ENCODE results near the gene DDX39A. TPM values are rescaled to one million over a fixed set of nuclear protein-coding genes. Genes with fewer than 3 reads are reported as not detected.

The DDX39A gene
- polyA plus RNA-seq, 12 donors = 35.6 to 55.0 (median 41.8) TPM; not detected in 1

GRCh38 chr19:14437578-14438140 lies 18.5 kb upstream of the DDX39A start:
- no peak for DNase-seq

- DNase-seq = no peak
Measured at GRCh38 chr19:14435320-14436050, 16.3 kb upstream of the DDX39A start.

- no peak for DNase-seq
Measured at GRCh38 chr19:14434543-14435319, 15.6 kb upstream of the DDX39A start.

GRCh38 chr19:14433554-14434501 lies 14.7 kb upstream of the DDX39A start:
- DNase-seq = no peak

- DNase-seq = peak; percentile 55
Measured at GRCh38 chr19:14432791-14433553, 13.8 kb upstream of the DDX39A start, which contains the start of gene PKN1. Gene PKN1 (plus strand): TSS chr19:14433306. CDS start chr19:14433522, 216 bp downstream.

GRCh38 chr19:14430712-14431111 lies 11.6 kb upstream of the DDX39A start:
- DNase-seq = no peak

- DNase-seq = no peak
Measured at GRCh38 chr19:14428882-14429416, 9.8 kb upstream of the DDX39A start.

GRCh38 chr19:14427461-14427860 lies 8.3 kb upstream of the DDX39A start:
- no peak for DNase-seq

GRCh38 chr19:14425696-14426138 lies 6.6 kb upstream of the DDX39A start:
- no peak for DNase-seq

- DNase-seq = no peak
Measured at GRCh38 chr19:14418856-14419105, 360 bp downstream of the DDX39A start.

- DNase-seq = no peak
Measured at GRCh38 chr19:14416817-14417231, 2.3 kb downstream of the DDX39A start.

- DNase-seq = no peak
Measured at GRCh38 chr19:14414926-14415690, 4.0 kb downstream of the DDX39A start.

GRCh38 chr19:14413693-14414181 lies 5.4 kb downstream of the DDX39A start:
- DNase-seq = no peak

GRCh38 chr19:14412996-14413692 lies 6.0 kb downstream of the DDX39A start:
- no peak for DNase-seq

- no peak for DNase-seq
Measured at GRCh38 chr19:14412324-14412995, 6.7 kb downstream of the DDX39A start.

- DNase-seq = no peak
Measured at GRCh38 chr19:14411938-14412245, 7.2 kb downstream of the DDX39A start.

GRCh38 chr19:14411161-14411937 lies 7.8 kb downstream of the DDX39A start:
- DNase-seq = no peak

Measured in muscle of arm (tissue), 12 donors.